Measurements from ENCODE around the gene DAB1. TPM values are rescaled to one million over a fixed set of nuclear protein-coding genes. Genes with fewer than 3 reads are reported as not detected.

Gene DAB1
- total RNA-seq, 1 donor from 2014 or later: 19.1 TPM

DNA sequence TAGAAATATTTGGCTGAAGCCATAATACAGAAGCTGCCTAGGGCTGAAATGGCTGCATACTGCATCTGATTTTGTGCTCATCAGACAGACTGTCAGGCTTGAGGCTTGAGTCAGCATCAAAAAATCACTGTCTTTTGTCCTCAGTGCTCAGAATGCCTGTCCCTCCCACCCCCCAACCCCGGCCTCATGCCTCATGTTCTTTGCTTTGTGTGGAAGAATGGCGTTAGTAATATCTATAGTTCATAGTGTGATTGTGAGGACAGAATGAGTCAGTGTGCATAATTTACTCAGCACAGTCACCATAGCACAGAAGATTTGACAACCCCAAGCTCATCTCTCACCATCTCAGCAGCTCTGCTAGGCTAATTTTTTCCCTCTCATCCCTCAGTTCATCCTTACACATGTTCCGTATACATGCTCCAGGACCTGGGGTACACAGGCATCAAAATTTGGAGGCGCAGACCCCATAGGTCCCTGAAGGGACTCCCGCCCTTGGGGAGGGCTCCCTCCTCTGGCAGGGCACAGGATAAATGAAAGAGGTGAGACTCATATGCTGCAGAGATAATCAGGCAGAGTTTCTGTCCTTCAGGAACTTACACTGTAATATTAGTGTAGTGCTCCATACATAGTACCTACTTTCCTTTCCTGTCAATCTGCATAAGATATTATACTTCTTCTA is 299.0 kb downstream of the DAB1 start:
- Mint-ChIP-seq H3K4me3 (ENCODE audit: unreplicated experiment) (no peak overlapping the region), H3K27me3 (ENCODE audit: unreplicated experiment) (no peaks in the 10 kb centered on the region), H3K36me3 (ENCODE audit: low read depth, unreplicated experiment) (no peaks in the 10 kb centered on the region), H3K9me3 (ENCODE audit: unreplicated experiment) (no peaks in the 10 kb centered on the region), H3K4me1 (ENCODE audit: unreplicated experiment) (peaks cover 3% of the 10 kb centered on the region), H3K27ac (ENCODE audit: unreplicated experiment) (no peak overlapping the region)
- no peak for TF ChIP-seq CTCF (IDR thresholded peaks at IDR 0.05; ENCODE audit: unreplicated experiment)
- no peak for DNase-seq (ENCODE audit: low spot score)

DNA sequence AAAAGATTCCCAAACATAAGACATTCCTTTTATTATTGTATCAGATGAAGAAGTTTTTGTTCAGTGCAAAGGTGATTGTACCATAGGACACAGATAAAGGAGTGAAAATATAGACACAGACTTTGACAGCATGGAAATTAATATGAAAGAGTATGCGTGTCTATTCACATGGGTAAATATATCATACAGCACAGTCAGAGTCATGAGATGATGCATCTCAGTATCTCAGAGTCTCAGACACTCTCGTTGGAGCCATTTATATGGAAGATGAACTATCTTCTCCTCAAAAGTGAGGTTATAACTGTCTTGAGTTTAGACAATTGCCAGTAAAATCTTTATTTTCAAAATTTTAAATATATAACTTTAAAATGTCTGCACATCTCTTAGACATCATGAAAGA is 299.7 kb downstream of the DAB1 start:
- no peaks in the 10 kb centered on the region for H3K27me3 Mint-ChIP-seq (ENCODE audit: unreplicated experiment)
- H3K27ac Mint-ChIP-seq (ENCODE audit: unreplicated experiment): no peak overlapping the region
- H3K4me1 Mint-ChIP-seq (ENCODE audit: unreplicated experiment): peaks cover 3% of the 10 kb centered on the region
- H3K9me3 Mint-ChIP-seq (ENCODE audit: unreplicated experiment): no peaks in the 10 kb centered on the region
- H3K4me3 Mint-ChIP-seq (ENCODE audit: unreplicated experiment): no peak overlapping the region
- DNase-seq (ENCODE audit: low spot score): no peak
- H3K36me3 Mint-ChIP-seq (ENCODE audit: low read depth, unreplicated experiment): no peaks in the 10 kb centered on the region
- no peak for TF ChIP-seq CTCF (IDR thresholded peaks at IDR 0.05; ENCODE audit: unreplicated experiment)

- Mint-ChIP-seq H3K27me3 (ENCODE audit: unreplicated experiment) (no peaks in the 10 kb centered on the region), H3K9me3 (ENCODE audit: unreplicated experiment) (no peaks in the 10 kb centered on the region), H3K4me1 (ENCODE audit: unreplicated experiment) (peaks cover 3% of the 10 kb centered on the region), H3K36me3 (ENCODE audit: low read depth, unreplicated experiment) (no peaks in the 10 kb centered on the region), H3K4me3 (ENCODE audit: unreplicated experiment) (no peak overlapping the region), H3K27ac (ENCODE audit: unreplicated experiment) (no peak overlapping the region)
- no peak for DNase-seq (ENCODE audit: low spot score)
- TF ChIP-seq CTCF (IDR thresholded peaks at IDR 0.05; ENCODE audit: unreplicated experiment): no peak
Observed at GRCh38 chr1:57122031-57122430, 301.8 kb downstream of the DAB1 start.

DNA sequence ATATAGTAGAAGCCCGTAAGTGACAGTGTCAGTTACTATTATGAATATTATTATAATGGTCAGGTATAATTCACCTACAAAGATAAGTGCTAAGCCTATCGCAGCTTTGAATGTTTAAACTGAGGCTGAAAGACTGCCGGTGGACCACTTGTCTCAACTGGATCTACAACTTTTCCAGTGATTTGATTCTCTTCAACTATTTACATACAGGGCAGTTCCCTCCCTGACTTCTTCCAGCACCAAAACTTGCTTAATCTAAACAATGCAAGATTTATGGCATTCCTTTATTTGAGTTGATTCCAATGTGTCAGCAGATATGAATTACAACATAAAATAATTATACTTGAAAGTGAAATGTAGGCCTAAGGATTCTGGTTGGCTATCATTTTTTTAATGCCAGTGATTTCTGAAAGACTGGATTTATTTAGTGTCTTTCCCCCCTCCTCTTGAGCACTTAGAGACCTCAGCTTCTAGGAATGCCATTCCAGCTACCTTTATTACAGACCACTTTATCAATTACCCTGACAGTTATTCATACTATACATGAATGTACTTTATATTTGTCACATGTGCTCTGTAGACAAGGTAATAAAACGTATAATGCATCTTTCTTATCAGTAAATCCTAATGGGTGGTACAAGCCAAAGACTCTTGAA is 304.8 kb downstream of the DAB1 start:
- no peak for TF ChIP-seq CTCF (IDR thresholded peaks at IDR 0.05; ENCODE audit: unreplicated experiment)
- no peaks in the 10 kb centered on the region for H3K9me3 Mint-ChIP-seq (ENCODE audit: unreplicated experiment)
- H3K27ac Mint-ChIP-seq (ENCODE audit: unreplicated experiment): no peak overlapping the region
- no peaks in the 10 kb centered on the region for H3K27me3 Mint-ChIP-seq (ENCODE audit: unreplicated experiment)
- DNase-seq (ENCODE audit: low spot score): no peak
- no peak overlapping the region for H3K4me3 Mint-ChIP-seq (ENCODE audit: unreplicated experiment)
- no peaks in the 10 kb centered on the region for H3K36me3 Mint-ChIP-seq (ENCODE audit: low read depth, unreplicated experiment)
- H3K4me1 Mint-ChIP-seq (ENCODE audit: unreplicated experiment): peaks cover 3% of the 10 kb centered on the region

GRCh38 chr1:57117753-57118152 is 306.1 kb downstream of the DAB1 start:
- Mint-ChIP-seq H3K4me3 (ENCODE audit: unreplicated experiment) (no peak overlapping the region), H3K27me3 (ENCODE audit: unreplicated experiment) (peaks cover 3% of the 10 kb centered on the region), H3K36me3 (ENCODE audit: low read depth, unreplicated experiment) (no peaks in the 10 kb centered on the region), H3K9me3 (ENCODE audit: unreplicated experiment) (no peaks in the 10 kb centered on the region), H3K27ac (ENCODE audit: unreplicated experiment) (no peak overlapping the region), H3K4me1 (ENCODE audit: unreplicated experiment) (peaks cover 3% of the 10 kb centered on the region)
- DNase-seq (ENCODE audit: low spot score): no peak
- no peak for TF ChIP-seq CTCF (IDR thresholded peaks at IDR 0.05; ENCODE audit: unreplicated experiment)

All from endothelial cell (in vitro differentiated cells).